Endothelial cell of umbilical vein (primary cell): ENCODE data around the gene INPP5A. TPM values are rescaled to one million over a fixed set of nuclear protein-coding genes. Genes with fewer than 3 reads are reported as not detected.

Experiments
- BruUV-seq: library from RNA; stranded (reverse); fragments of 400-500 nt; replicated peaks from 2 replicates; lab custom pipeline; 2021; lab: Mats Ljungman, UMichigan
- CTCF ChIA-PET: fragments of 300-600, 350-600 bp; sonication (Branson Sonifier 250); formaldehyde crosslinking; loops from one replicate; lab custom pipeline; 2021; ENCODE audit warnings: antibody characterized with exemption, inconsistent platforms; lab: Charles Lee
- POLR2A ChIA-PET: fragments of 300-600, 350-600 bp; sonication (Branson Sonifier 250); formaldehyde crosslinking; loops from one replicate; lab custom pipeline; 2021; ENCODE audit warnings: antibody characterized with exemption, inconsistent platforms; lab: Charles Lee
- DNase-seq: peaks from one replicate; pipeline ENCODE4 v3.0.0-alpha.2; 2011; ENCODE audit warnings: low read depth, low spot score
- FAIRE-seq: peaks from 2 replicates; lab custom pipeline; 2011; peaks lifted over from hg19 to GRCh38; lab: Jason Lieb, UNC
- H2AFZ ChIP-seq: 2 replicates; pipeline ENCODE4 v1.6.0; 2012; ENCODE audit warnings: low read depth, low read length, control low read depth, inconsistent platforms
- H3K27ac ChIP-seq: 2 replicates; pipeline ENCODE4 v1.5.1; 2011; ENCODE audit warnings: low read depth, mild to moderate bottlenecking, control low read depth, low read length, moderate library complexity; ENCODE audit not compliant: insufficient read depth
- H3K27me3 ChIP-seq, 2 experiments: 2 replicates each; pipeline versions ENCODE4 v1.6.0 to v1.6.1; 2011; ENCODE audit warnings: low read length in 2 of 2, mixed read lengths in 1 of 2; ENCODE audit not compliant: control insufficient read depth in 2 of 2, insufficient read depth in 2 of 2
- H3K36me3 ChIP-seq, 2 experiments: 2 replicates in 1 of 2; 3 replicates in 1 of 2; pipeline ENCODE4 v1.5.1; 2011; ENCODE audit warnings: low read length in 2 of 2, mild to moderate bottlenecking in 1 of 2, moderate library complexity in 1 of 2; ENCODE audit not compliant: control insufficient read depth in 2 of 2, insufficient read depth in 2 of 2; ENCODE audit errors: extremely low read depth in 1 of 2
- H3K4me1 ChIP-seq: 3 replicates; pipeline ENCODE4 v1.5.1; 2011; ENCODE audit warnings: mild to moderate bottlenecking, low read length; ENCODE audit not compliant: control insufficient read depth, insufficient read depth; ENCODE audit errors: extremely low read depth
- H3K4me2 ChIP-seq: 2 replicates; pipeline ENCODE4 v1.6.1; 2011; ENCODE audit warnings: low read length, control low read depth, mixed read lengths; ENCODE audit not compliant: insufficient read depth
- H3K4me3 ChIP-seq, 3 experiments: fragments of 200-600 bp in 1 of 3; sonication (generic), shearing (Covaris generic) in 1 of 3; replicated peaks in 1 of 3; 2 replicates each; pipeline ENCODE4 v1.5.1; 2011 to 2016; ENCODE audit warnings: control low read depth in 3 of 3, low read length in 3 of 3, mild to moderate bottlenecking in 2 of 3, inconsistent platforms in 1 of 3, low read depth in 1 of 3, moderate library complexity in 1 of 3; ENCODE audit not compliant: insufficient read depth in 1 of 3
- H3K79me2 ChIP-seq: 2 replicates; pipeline ENCODE4 v1.6.0; 2012; ENCODE audit warnings: low read length, inconsistent platforms; ENCODE audit not compliant: control insufficient read depth, insufficient read depth
- H3K9ac ChIP-seq: replicated peaks from 2 replicates; pipeline ENCODE3; 2011; ENCODE audit warnings: low read length, control low read depth; ENCODE audit not compliant: insufficient read depth; ENCODE audit errors: extremely low read depth
- H3K9me1 ChIP-seq: replicated peaks from 3 replicates; pipeline ENCODE4 v1.6.0; 2011; ENCODE audit warnings: mild to moderate bottlenecking, low read length; ENCODE audit not compliant: control insufficient read depth, insufficient read depth; ENCODE audit errors: extremely low read depth
- H3K9me3 ChIP-seq: replicated peaks from 2 replicates; pipeline ENCODE4 v1.5.1; 2012; ENCODE audit warnings: low read length, inconsistent platforms; ENCODE audit not compliant: control insufficient read depth, insufficient read depth
- H4K20me1 ChIP-seq: replicated peaks from 2 replicates; pipeline ENCODE3; 2011; ENCODE audit warnings: mild to moderate bottlenecking, low read length; ENCODE audit not compliant: control insufficient read depth, insufficient read depth; ENCODE audit errors: extremely low read depth
- CTCF ChIP-seq, 2 donors: IDR thresholded peaks; 1 replicate in 1 of 2; 2 replicates in 1 of 2; pipeline ENCODE4 v1.5.1; 2011; ENCODE audit warnings: low read length in 2 of 2, mild to moderate bottlenecking in 2 of 2, moderate library complexity in 2 of 2, control low read depth in 1 of 2, inconsistent platforms in 1 of 2, low read depth in 1 of 2; ENCODE audit not compliant: insufficient read depth in 1 of 2; ENCODE audit errors: extremely low read depth in 1 of 2
- EZH2 ChIP-seq: IDR thresholded peaks from 2 replicates; pipeline ENCODE4 v1.6.1; 2012; ENCODE audit warnings: borderline replicate concordance, low read depth, mild to moderate bottlenecking, moderate library complexity, low read length, inconsistent platforms; ENCODE audit not compliant: severe bottlenecking
- FOS ChIP-seq: IDR thresholded peaks from 2 replicates; pipeline ENCODE4 v1.6.1; 2011; ENCODE audit warnings: mild to moderate bottlenecking, low read length, moderate library complexity, borderline replicate concordance; ENCODE audit not compliant: insufficient read depth
- GATA2 ChIP-seq: IDR thresholded peaks from 2 replicates; pipeline ENCODE4 v1.7.0; 2011; ENCODE audit warnings: low read depth, mild to moderate bottlenecking, moderate library complexity, mixed read lengths, low read length; ENCODE audit not compliant: insufficient read length, insufficient read depth
- JUN ChIP-seq: IDR thresholded peaks from 2 replicates; pipeline ENCODE4 v1.6.1; 2011; ENCODE audit warnings: borderline replicate concordance, low read depth; ENCODE audit not compliant: insufficient read length, insufficient read depth
- MYC ChIP-seq: IDR thresholded peaks from one replicate; pipeline ENCODE4 v1.6.1; 2011; ENCODE audit warnings: mild to moderate bottlenecking, low read depth, low read length
- dilution Hi-C: fragments of 300-500 bp; cut with MboI; formaldehyde crosslinking; loops from one replicate; pipeline ENCODE4 v1.15.0; 2019; ENCODE audit warnings: low sequenced_read_pairs; ENCODE audit not compliant: extremely low pct_ligation_motif_present
- intact Hi-C: fragments of 100-400 bp; cut with micrococcal nuclease; formaldehyde crosslinking; loops from one replicate; pipeline ENCODE4 v1.10.0; 2022
- polyA plus RNA-seq, 4 experiments: library from polyadenylated mRNA; depleted of rRNA in 3 of 4; stranded (reverse) in 3 of 4; unstranded in 1 of 4; fragments of >200 nt; gene quantifications; 2 replicates each; pipeline versions ENCODE4 v1.2.1 to v1.2.3, GENCODE V29; 2011 to 2012; ENCODE audit warnings: missing spikeins in 1 of 4
- total RNA-seq: library from RNA; stranded (reverse); gene quantifications from 2 replicates; pipeline ENCODE4 v1.2.3, GENCODE V29; 2021

INPP5A gene
- total and polyA plus RNA-seq, 2 donors (not counting 3 experiments of a cell fraction or from before 2014, with no cell fraction given) = 22.9 to 33.2 TPM

- H3K4me2 ChIP-seq = no peak overlapping the region
- H3K27ac ChIP-seq = no peak overlapping the region
- H3K36me3 ChIP-seq = no peaks in the 10 kb centered on the region
- ChIA-PET POLR2A (no interaction called here), CTCF (interaction anchor here (1.0 to 2.6 kb wide), 2 partner anchors 9 to 165 kb away, joined by 4 to 9 read pairs; no protein-coding TSS in a partner anchor)
- H3K9me3 ChIP-seq = no peaks in the 10 kb centered on the region
- H4K20me1 ChIP-seq = no peaks in the 10 kb centered on the region
- H2AFZ ChIP-seq = no peak overlapping the region
- BruUV-seq = no TSS peak
- H3K4me3 ChIP-seq = no peak overlapping the region
- TF ChIP-seq GATA2 = no peak
- TF ChIP-seq CTCF (IDR thresholded peaks at IDR 0.05; ENCODE audit: extremely low read depth in 1 of 2, insufficient read depth in 1 of 2, low read depth in 1 of 2, low read length in 2 of 2) = no peak
- no peak for TF ChIP-seq JUN
- no peak for TF ChIP-seq MYC
- TF ChIP-seq EZH2 = no peak
- TF ChIP-seq FOS = no peak
- DNase-seq (no peak), FAIRE-seq (no peak)
- H3K9me1 ChIP-seq = no peaks in the 10 kb centered on the region
- H3K79me2 ChIP-seq = no peaks in the 10 kb centered on the region
- H3K9ac ChIP-seq = no peak overlapping the region
- peaks cover 12% of the 10 kb centered on the region for H3K4me1 ChIP-seq
- intact Hi-C loops (loop anchor here (5.0 kb wide), 1 partner anchor 53 kb away; no protein-coding TSS in a partner anchor), dilution Hi-C loops (no loop called here)
- H3K27me3 ChIP-seq = no peaks in the 10 kb centered on the region
Measured at GRCh38 chr10:132624847-132625471, 87.4 kb downstream of the INPP5A start.
